HG03460 (cell line): ENCODE data around the gene SPTBN1.
"Not testable (repeated sequence)": the region's sequence is repeated elsewhere in the genome, so short reads cannot be mapped to it uniquely, and the experiment has no call there.

ENCODE experiments used
- ATAC-seq: cut with Tn5 transposase; IDR thresholded peaks from one replicate; pipeline ENCODE4 v1.9.1; 2021; ENCODE audit not compliant: unreplicated experiment

The SPTBN1 gene

GRCh38 chr2:54691445-54692135, 235.5 kb downstream of the SPTBN1 start:
- no peak for ATAC-seq

- no peak for ATAC-seq
Measured at GRCh38 chr2:54692556-54692955, 236.4 kb downstream of the SPTBN1 start.

DNA sequence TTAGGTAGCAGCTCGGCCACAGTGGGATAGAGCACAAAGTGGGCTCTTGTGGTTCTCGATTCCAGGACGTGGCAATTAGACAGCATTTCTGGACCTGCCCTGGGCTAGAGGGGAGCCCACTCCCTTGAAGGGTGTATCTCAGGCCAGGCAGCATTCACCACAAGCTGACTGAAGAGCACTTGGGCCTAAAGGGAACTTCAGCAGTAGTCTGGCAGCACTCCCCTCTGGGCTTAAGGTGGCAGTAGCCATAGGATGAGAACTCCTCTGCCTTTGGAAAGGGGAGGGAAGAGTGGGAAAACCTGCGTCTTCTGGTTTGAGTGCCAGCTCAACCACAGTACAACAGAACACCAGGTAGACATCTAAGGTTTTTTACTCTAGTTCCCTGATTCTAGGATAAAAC, 239.3 kb downstream of the SPTBN1 start:
- no peak for ATAC-seq

- no peak for ATAC-seq
Measured at GRCh38 chr2:54697934-54698333, 241.8 kb downstream of the SPTBN1 start.

DNA sequence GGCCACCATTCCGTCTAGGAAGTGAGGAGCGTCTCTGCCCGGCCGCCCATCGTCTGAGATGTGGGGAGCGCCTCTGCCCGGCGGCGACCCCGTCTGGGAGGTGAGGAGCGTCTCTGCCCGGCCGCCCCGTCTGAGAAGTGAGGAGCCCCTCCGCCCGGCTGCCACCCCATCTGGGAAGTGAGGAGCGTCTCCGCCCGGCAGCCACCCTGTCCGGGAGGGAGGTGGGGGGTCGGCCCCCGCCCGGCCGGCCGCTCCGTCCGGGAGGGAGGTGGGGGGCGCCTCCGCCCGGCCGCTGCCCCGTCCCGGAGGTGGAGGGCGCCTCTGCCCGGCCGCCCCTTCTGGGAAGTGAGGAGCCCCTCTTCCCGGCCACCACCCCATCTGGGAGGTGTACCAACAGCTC, 242.8 kb downstream of the SPTBN1 start:
- not testable (repeated sequence) for ATAC-seq

- no peak for ATAC-seq
Measured at GRCh38 chr2:54699665-54700064, 243.5 kb downstream of the SPTBN1 start.

DNA sequence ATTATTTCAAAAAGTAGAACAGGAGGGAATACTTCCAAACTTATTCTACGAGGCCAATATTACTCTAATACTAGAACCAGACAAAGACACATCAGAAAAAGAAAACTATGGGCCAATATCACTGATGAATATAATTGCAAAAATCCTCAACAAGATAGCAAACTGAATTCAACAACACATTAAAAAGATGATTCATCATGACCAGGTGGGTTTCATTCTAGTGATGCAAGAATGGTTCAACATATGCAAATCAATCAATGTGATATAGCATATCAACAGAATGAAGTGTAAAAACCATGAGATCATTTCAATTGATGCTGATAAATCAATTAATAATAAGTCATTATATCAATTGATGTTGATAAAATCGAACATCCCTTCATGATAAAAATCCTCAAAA, 244.9 kb downstream of the SPTBN1 start:
- ATAC-seq, result no peak

DNA sequence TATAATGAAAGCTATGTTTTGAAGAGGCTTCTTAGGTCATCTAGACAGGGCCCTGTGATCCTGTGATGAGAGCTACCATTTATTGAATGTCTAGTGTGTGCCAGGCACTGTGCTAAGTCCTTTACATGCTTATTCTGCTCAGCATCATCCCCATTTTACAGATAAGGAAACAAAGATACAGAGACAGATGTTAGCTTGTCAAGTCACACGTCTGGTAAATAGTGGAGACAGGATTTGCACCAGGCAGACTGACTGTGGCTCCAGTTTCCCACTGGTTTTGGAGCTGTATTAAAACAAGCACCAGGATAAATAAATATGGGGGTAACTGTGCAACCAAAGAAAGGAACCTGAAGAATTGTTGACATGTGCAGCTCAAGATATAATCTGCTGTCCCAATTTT, 248.1 kb downstream of the SPTBN1 start:
- ATAC-seq, result no peak

DNA sequence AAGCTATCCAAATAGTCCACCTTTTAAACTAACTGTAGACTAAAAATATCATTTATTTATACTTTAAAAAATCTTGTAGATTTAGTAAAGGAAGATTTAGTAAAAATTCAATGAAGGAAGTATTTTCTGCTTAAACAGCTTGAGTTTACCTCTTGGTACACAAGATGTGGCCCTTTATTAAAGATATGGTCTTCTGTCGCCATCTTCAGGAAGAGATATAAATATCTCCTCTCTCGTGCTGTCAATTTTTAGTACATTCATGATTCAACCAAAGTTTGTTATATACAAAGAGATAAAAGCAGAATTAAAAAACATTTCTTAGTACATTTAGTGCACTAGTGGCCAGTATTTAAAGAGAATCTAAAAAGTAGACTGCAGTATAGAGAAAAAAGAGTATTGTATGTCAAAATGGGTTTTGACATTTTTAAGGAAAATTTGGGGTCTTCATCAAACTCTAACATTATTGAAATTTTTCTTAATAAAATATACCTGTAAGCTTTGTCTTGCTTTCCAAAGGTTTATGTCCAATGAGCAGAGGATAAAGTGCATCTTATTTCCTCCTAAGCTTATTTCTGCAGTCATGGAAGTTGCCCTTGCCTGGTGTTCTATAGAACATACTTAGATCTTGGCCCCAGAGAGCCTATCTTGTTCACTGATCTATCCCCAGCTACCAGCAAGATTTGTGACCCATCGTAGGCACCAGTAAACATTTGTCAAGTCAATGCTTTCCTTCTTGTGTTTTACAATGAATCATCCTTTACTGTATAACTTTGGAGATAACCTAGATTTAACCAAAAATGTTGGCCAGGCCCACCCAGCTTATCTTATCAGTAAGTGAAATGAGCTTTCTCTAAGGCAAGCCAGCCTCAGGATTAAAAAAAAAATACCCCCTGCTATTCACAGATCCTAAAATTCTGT, 248.8 kb downstream of the SPTBN1 start:
- ATAC-seq, result no peak

- no peak for ATAC-seq
Measured at GRCh38 chr2:54706622-54707021, 250.5 kb downstream of the SPTBN1 start.

DNA sequence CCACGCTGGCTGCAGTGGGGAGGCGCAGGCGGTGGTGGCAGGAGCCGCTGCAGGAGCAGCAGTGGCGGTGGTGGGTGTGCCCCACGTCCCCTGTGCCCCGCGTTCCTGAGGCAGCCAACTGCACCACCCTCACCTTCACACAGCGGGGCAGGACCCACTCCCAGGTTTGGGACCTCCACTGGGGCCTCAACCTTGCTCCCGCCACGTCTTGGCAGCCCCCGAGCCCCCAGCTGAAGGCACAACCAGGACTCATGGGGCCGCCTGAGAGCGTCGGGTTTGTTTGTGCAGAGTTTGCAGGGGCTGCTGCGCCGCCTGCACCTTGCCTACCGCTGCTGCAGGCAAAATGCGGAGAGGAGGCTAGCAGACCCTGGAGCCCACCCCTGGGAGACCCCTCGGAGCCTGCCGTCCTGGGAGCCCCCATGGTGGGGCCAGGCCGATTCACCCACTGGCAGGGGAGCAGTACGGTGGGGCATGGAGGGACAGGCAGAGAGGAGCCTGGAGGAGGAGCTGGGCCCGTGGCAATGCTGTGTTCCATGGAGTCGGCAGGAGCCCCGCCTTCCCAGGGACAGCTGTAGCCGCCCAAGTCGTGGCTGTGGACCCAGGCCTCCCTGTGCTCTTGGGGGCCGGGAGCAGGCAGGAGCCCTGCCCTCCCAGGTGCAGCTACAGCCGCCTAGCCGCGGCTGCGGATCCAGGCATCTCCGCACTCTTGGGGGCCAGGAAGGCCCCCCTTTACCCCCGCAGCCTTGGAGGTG, 252.6 kb downstream of the SPTBN1 start:
- no peak for ATAC-seq

DNA sequence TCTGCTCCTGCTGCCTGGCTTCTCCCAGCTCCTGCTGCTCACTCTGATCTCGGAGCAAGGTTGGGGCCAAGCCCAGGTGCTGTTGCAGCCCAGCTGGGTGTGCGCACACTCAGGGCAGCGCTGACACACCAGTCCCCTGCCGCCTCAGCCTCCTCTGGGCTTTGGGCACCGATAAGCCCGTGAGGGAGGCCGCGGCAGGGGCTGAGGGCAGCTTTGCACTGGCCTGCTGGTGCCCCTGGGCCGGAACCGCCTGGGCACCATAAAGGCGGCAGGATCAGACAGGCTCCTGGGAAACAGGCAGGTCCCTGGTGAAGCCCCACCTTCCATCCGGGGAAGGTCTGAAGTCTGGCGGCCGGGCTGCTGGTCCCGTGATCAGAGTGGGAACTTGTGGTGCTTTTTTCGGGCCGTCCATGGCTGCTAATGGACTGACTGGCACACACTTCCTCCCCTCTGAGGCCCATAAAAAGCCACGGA, 253.2 kb downstream of the SPTBN1 start:
- ATAC-seq, result no peak

- ATAC-seq, result no peak
Measured at GRCh38 chr2:54710216-54710615, 254.1 kb downstream of the SPTBN1 start.

DNA sequence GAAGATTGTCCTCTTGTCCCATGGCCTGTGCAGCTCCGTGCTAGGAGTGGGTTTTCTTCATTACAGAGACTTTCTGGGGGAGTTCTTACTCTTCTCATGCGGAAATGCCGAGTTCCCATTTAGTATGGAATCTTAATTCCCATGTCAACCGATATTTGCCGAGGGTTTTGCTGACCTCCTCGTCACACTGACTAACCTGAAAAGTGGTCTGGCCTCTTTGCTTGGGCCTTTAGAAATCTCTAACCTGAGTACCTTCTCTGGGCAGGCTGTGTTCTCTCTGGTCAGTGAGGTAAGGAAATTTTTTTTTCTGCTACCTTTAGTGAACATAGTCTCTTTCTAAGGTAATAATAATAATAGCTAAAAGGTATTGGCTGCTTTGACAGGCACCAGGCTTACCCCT, 256.4 kb downstream of the SPTBN1 start:
- ATAC-seq, result no peak

- no peak for ATAC-seq
Measured at GRCh38 chr2:54714996-54715395, 258.9 kb downstream of the SPTBN1 start.

- no peak for ATAC-seq
Measured at GRCh38 chr2:54716375-54716774, 260.2 kb downstream of the SPTBN1 start.

- ATAC-seq, result no peak
Measured at GRCh38 chr2:54720563-54720962, 264.4 kb downstream of the SPTBN1 start.
